ENCODE measurements around the gene GPD2. TPM values are rescaled to one million over a fixed set of nuclear protein-coding genes. Genes with fewer than 3 reads are reported as not detected.

GPD2 gene
- total and polyA plus RNA-seq, 2 of the 8 experiments (the other 6 are each of a cell fraction or from before 2014, with no cell fraction given) = 8.4 to 43.1 TPM

DNA sequence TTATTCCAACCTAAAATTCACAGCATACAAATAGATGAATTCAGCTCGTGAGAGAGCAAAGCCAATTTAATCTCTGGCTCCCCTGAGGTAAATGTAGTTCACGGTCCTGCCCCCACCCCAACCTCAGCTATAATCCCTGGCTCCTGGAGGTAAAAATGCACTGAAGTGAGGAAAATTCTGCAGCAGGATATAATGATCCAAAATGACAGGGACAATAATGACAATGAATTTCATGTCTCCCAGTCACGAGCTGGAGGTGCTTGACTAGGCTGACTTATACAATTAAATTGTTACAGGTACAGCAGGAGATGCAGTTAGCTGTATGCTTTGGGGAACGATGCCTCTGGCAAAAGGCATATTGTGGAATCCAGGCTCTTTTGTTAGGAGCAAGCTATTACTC, 82.0 kb downstream of the GPD2 start (continued):
- TF ChIP-seq, protein P1, sequence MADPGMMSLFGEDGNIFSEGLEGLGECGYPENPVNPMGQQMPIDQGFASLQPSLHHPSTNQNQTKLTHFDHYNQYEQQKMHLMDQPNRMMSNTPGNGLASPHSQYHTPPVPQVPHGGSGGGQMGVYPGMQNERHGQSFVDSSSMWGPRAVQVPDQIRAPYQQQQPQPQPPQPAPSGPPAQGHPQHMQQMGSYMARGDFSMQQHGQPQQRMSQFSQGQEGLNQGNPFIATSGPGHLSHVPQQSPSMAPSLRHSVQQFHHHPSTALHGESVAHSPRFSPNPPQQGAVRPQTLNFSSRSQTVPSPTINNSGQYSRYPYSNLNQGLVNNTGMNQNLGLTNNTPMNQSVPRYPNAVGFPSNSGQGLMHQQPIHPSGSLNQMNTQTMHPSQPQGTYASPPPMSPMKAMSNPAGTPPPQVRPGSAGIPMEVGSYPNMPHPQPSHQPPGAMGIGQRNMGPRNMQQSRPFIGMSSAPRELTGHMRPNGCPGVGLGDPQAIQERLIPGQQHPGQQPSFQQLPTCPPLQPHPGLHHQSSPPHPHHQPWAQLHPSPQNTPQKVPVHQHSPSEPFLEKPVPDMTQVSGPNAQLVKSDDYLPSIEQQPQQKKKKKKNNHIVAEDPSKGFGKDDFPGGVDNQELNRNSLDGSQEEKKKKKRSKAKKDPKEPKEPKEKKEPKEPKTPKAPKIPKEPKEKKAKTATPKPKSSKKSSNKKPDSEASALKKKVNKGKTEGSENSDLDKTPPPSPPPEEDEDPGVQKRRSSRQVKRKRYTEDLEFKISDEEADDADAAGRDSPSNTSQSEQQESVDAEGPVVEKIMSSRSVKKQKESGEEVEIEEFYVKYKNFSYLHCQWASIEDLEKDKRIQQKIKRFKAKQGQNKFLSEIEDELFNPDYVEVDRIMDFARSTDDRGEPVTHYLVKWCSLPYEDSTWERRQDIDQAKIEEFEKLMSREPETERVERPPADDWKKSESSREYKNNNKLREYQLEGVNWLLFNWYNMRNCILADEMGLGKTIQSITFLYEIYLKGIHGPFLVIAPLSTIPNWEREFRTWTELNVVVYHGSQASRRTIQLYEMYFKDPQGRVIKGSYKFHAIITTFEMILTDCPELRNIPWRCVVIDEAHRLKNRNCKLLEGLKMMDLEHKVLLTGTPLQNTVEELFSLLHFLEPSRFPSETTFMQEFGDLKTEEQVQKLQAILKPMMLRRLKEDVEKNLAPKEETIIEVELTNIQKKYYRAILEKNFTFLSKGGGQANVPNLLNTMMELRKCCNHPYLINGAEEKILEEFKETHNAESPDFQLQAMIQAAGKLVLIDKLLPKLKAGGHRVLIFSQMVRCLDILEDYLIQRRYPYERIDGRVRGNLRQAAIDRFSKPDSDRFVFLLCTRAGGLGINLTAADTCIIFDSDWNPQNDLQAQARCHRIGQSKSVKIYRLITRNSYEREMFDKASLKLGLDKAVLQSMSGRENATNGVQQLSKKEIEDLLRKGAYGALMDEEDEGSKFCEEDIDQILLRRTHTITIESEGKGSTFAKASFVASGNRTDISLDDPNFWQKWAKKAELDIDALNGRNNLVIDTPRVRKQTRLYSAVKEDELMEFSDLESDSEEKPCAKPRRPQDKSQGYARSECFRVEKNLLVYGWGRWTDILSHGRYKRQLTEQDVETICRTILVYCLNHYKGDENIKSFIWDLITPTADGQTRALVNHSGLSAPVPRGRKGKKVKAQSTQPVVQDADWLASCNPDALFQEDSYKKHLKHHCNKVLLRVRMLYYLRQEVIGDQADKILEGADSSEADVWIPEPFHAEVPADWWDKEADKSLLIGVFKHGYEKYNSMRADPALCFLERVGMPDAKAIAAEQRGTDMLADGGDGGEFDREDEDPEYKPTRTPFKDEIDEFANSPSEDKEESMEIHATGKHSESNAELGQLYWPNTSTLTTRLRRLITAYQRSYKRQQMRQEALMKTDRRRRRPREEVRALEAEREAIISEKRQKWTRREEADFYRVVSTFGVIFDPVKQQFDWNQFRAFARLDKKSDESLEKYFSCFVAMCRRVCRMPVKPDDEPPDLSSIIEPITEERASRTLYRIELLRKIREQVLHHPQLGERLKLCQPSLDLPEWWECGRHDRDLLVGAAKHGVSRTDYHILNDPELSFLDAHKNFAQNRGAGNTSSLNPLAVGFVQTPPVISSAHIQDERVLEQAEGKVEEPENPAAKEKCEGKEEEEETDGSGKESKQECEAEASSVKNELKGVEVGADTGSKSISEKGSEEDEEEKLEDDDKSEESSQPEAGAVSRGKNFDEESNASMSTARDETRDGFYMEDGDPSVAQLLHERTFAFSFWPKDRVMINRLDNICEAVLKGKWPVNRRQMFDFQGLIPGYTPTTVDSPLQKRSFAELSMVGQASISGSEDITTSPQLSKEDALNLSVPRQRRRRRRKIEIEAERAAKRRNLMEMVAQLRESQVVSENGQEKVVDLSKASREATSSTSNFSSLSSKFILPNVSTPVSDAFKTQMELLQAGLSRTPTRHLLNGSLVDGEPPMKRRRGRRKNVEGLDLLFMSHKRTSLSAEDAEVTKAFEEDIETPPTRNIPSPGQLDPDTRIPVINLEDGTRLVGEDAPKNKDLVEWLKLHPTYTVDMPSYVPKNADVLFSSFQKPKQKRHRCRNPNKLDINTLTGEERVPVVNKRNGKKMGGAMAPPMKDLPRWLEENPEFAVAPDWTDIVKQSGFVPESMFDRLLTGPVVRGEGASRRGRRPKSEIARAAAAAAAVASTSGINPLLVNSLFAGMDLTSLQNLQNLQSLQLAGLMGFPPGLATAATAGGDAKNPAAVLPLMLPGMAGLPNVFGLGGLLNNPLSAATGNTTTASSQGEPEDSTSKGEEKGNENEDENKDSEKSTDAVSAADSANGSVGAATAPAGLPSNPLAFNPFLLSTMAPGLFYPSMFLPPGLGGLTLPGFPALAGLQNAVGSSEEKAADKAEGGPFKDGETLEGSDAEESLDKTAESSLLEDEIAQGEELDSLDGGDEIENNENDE (IDR thresholded peaks at IDR 0.05; ENCODE audit: insufficient replicate concordance, low read length) = no peak
- TF ChIP-seq SAP30 (IDR thresholded peaks at IDR 0.05; ENCODE audit: insufficient read depth, insufficient replicate concordance, low read length) (no peak), TCF12 (IDR thresholded peaks at IDR 0.05; ENCODE audit: low read depth, low read length) (no peak), CHD2 (IDR thresholded peaks at IDR 0.05; ENCODE audit: low read length) (no peak)

Data from H1 (cell line).